Activated CD8-positive, alpha-beta T cell treated with anti-CD3 and anti-CD28 coated beads for 36 hours (primary cell): ENCODE measurements around the gene ATP6V1C2. TPM values are rescaled to one million over a fixed set of nuclear protein-coding genes. Genes with fewer than 3 reads are reported as not detected.
A peak's percentile ranks its signal among the peaks of the same experiment; 100 is the strongest.

Source experiments
- ATAC-seq: fragments of 200-7000 bp; cut with Tn5 transposase; one replicate; pipeline ENCODE4 v1.10.0; 2021; ENCODE audit warnings: mild to moderate bottlenecking, moderate library complexity
- CTCF ChIA-PET: fragments of 350-600 bp; sonication (Branson Sonifier 250); formaldehyde crosslinking; loops from one replicate; lab custom pipeline; 2021; ENCODE audit warnings: antibody characterized with exemption; lab: Charles Lee
- POLR2A ChIA-PET: fragments of 350-600 bp; sonication (Branson Sonifier 250); formaldehyde crosslinking; loops from one replicate; lab custom pipeline; 2021; ENCODE audit warnings: antibody characterized with exemption; lab: Charles Lee
- DNase-seq: peaks from one replicate; pipeline ENCODE4 v3.0.0-alpha.2; 2020
- H3K27ac Mint-ChIP-seq: one replicate; pipeline ENCODE4 v1.8.0; 2021; ENCODE audit warnings: mild to moderate bottlenecking, mixed read lengths
- H3K27me3 Mint-ChIP-seq: one replicate; pipeline ENCODE4 v1.8.0; 2021; ENCODE audit warnings: mixed read lengths
- H3K36me3 Mint-ChIP-seq: one replicate; pipeline ENCODE4 v1.8.0; 2021; ENCODE audit warnings: low read depth, mixed read lengths
- H3K4me1 Mint-ChIP-seq: one replicate; pipeline ENCODE4 v1.8.0; 2021; ENCODE audit warnings: low read depth, mixed read lengths
- H3K4me3 Mint-ChIP-seq: one replicate; pipeline ENCODE4 v1.8.0; 2021; ENCODE audit warnings: mild to moderate bottlenecking, moderate library complexity, mixed read lengths
- H3K9me3 Mint-ChIP-seq: one replicate; pipeline ENCODE4 v1.8.0; 2021; ENCODE audit warnings: mixed read lengths
- intact Hi-C: fragments of 100-400 bp; cut with micrococcal nuclease; formaldehyde crosslinking; loops from one replicate; pipeline ENCODE4 v1.10.0; 2022
- total RNA-seq, 2 experiments: library from RNA; stranded (reverse); gene quantifications; one replicate each; pipeline ENCODE4 v1.2.3, GENCODE V29; 2021
- TF ChIP-seq, protein P1 (sequence below): fragments of 200-600 bp; IDR thresholded peaks from one replicate; pipeline ENCODE4 v1.8.0; 2022; ENCODE audit warnings: antibody characterized with exemption, mild to moderate bottlenecking

Gene ATP6V1C2
- total RNA-seq, 2 experiments from 2014 or later = not detected

- DNase-seq (no peak), ATAC-seq (peak; percentile 37)
- intact Hi-C loops = no loop called here
- Mint-ChIP-seq H3K9me3 (no peaks in the 10 kb centered on the region), H3K27me3 (no peaks in the 10 kb centered on the region), H3K27ac (peak overlapping the region; percentile 38), H3K4me1 (peaks cover 20% of the 10 kb centered on the region), H3K4me3 (no peak overlapping the region), H3K36me3 (peaks cover 25% of the 10 kb centered on the region)
- TF ChIP-seq, protein P1, sequence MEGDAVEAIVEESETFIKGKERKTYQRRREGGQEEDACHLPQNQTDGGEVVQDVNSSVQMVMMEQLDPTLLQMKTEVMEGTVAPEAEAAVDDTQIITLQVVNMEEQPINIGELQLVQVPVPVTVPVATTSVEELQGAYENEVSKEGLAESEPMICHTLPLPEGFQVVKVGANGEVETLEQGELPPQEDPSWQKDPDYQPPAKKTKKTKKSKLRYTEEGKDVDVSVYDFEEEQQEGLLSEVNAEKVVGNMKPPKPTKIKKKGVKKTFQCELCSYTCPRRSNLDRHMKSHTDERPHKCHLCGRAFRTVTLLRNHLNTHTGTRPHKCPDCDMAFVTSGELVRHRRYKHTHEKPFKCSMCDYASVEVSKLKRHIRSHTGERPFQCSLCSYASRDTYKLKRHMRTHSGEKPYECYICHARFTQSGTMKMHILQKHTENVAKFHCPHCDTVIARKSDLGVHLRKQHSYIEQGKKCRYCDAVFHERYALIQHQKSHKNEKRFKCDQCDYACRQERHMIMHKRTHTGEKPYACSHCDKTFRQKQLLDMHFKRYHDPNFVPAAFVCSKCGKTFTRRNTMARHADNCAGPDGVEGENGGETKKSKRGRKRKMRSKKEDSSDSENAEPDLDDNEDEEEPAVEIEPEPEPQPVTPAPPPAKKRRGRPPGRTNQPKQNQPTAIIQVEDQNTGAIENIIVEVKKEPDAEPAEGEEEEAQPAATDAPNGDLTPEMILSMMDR = no peak
- ChIA-PET CTCF (interaction anchor here (1.1 kb wide), 1 partner anchor 8 kb away, joined by 4 read pairs; no protein-coding TSS in a partner anchor), POLR2A (interaction anchor here (0.7 kb wide), 1 partner anchor 131 kb away, joined by 3 read pairs; the partner anchor contains the start of gene PDIA6)
These were observed 40.5 kb upstream of the ATP6V1C2 start for GRCh38 chr2:10680957-10681356.

DNA sequence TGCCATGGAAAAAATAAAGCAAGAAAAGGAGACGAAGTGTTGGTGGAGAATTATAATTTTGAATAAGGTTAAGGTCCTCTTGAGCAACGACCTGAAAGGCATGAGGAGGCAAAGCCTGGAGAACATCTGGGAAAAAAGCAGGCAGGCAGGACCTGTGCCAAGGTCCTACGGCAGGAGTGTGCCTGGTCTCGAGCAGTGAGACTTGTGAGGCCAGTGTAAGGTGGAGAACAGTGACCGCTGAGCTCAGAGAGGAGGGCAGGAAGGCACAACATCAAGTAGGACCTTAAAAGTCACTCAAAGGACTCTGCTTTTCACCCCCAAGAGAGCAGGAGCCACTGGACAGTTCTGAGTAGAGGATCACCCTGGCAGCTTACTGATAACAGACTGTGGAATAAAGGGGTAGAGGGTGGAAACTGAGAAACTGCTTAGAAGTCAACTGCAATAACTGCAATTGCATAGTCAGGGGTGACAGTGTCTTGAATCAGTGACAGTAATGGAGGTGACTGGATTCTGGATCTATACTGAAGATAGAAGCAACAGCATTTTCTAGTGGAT, 35.2 kb upstream of the ATP6V1C2 start:
- no peaks in the 10 kb centered on the region for H3K9me3 Mint-ChIP-seq
- POLR2A ChIA-PET = interaction anchor here (0.5 to 1.1 kb wide), 3 partner anchors 11 to 214 kb away, joined by 3 read pairs; no protein-coding TSS in a partner anchor
- H3K4me3 Mint-ChIP-seq = no peak overlapping the region
- CTCF ChIA-PET = interaction anchor here (1.2 kb wide), 1 partner anchor 9 kb away, joined by 3 read pairs; no protein-coding TSS in a partner anchor
- intact Hi-C loops = no loop called here
- H3K36me3 Mint-ChIP-seq = peaks cover 15% of the 10 kb centered on the region
- H3K27me3 Mint-ChIP-seq = no peaks in the 10 kb centered on the region
- DNase-seq (no peak), ATAC-seq (no peak)
- peaks cover 12% of the 10 kb centered on the region for H3K4me1 Mint-ChIP-seq
- TF ChIP-seq, protein P1 = no peak
- peak overlapping the region; percentile 34 for H3K27ac Mint-ChIP-seq

DNA sequence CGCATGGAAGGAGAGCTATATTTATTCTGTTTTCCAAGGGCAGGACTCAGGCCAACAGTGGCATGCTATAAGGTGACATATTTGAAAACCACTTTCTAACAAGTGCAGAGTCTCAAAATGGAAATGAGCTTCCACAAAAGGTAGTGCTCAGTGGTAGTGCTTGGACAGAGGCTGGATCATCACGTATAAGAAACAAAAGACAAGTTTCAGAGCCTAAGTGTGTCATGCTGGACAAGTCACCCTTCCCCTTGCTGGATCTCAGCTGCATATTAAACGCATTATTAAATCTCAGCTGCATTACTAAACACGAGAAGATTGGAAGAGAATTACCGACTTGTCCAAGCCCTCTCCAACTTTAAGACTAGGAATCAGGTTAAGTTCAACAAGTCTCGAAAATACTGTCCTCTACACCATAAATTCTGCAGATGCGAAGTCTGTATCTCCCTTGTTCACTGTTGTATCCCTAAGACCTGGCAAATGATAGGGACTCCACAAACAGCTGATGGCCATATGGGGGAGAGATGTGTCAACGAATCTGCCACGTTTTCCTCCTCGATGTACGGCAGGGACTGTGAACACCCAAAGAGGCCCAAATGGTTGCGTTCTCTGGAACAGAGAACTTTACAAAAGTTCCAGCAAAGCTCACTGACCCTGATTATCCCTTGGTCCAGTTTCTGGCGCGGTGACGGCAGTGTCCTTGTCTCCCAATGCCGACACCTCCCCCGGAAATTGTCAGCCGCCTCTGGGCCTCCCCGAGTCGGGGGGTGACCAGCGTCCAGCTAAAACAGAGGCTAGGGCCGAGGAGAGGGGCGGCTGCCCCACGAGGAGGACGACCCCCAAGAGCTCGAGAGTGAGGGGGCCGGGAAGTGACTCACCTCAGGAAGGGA, 32.3 kb upstream of the ATP6V1C2 start:
- H3K4me3 Mint-ChIP-seq = no peak overlapping the region
- CTCF ChIA-PET = interaction anchor here (0.8 to 1.8 kb wide), 7 partner anchors 10 to 895 kb away, joined by 3 to 11 read pairs (median 3); no protein-coding TSS in a partner anchor
- DNase-seq = peak; percentile 18

GRCh38 chr2:10691521-10691920, 29.9 kb upstream of the ATP6V1C2 start:
- Mint-ChIP-seq H3K4me3 (no peak overlapping the region), H3K4me1 (peaks cover 6% of the 10 kb centered on the region), H3K27me3 (no peaks in the 10 kb centered on the region), H3K36me3 (peaks cover 3% of the 10 kb centered on the region), H3K9me3 (no peaks in the 10 kb centered on the region), H3K27ac (no peak overlapping the region)
- CTCF ChIA-PET = no interaction called here
- intact Hi-C loops = no loop called here
- POLR2A ChIA-PET = no interaction called here
- TF ChIP-seq, protein P1 = no peak
- DNase-seq (no peak), ATAC-seq (no peak)

More for the DNA sequence above, 32.3 kb upstream of the ATP6V1C2 start:
- Mint-ChIP-seq H3K36me3 (peaks cover 5% of the 10 kb centered on the region), H3K27me3 (no peaks in the 10 kb centered on the region), H3K4me1 (peaks cover 6% of the 10 kb centered on the region), H3K9me3 (no peaks in the 10 kb centered on the region), H3K27ac (no peak overlapping the region)
- POLR2A ChIA-PET = interaction anchor here (0.6 to 2.4 kb wide), 12 partner anchors 9 to 820 kb away, joined by 3 to 9 read pairs (median 4); partner anchors contain the start of genes ODC1 and PDIA6
- peak; percentile 19 for ATAC-seq
- TF ChIP-seq, protein P1 = no peak
- intact Hi-C loops = no loop called here
